Immature natural killer cell (primary cell): ENCODE results near the gene ATPAF1. TPM values are rescaled to one million over a fixed set of nuclear protein-coding genes. Genes with fewer than 3 reads are reported as not detected.
"Not testable (repeated sequence)": the region's sequence is repeated elsewhere in the genome, so short reads cannot be mapped to it uniquely, and the experiment has no call there.

ENCODE experiments used
- DNase-seq, 3 donors: peaks; one replicate each; pipeline ENCODE4 v3.0.0; 2022; ENCODE audit warnings: mixed read lengths in 1 of 3
- H3K27ac Mint-ChIP-seq, 6 donors: one replicate each; pipeline ENCODE4 v1.8.0; 2020; ENCODE audit warnings: mixed read lengths in 6 of 6, mild to moderate bottlenecking in 5 of 6, inconsistent platforms in 4 of 6, moderate library complexity in 3 of 6
- H3K27me3 Mint-ChIP-seq, 3 donors: one replicate each; pipeline ENCODE4 v1.8.0; 2020 to 2021; ENCODE audit warnings: low read depth in 3 of 3, mild to moderate bottlenecking in 3 of 3, mixed read lengths in 3 of 3, moderate library complexity in 3 of 3, inconsistent platforms in 1 of 3
- H3K36me3 Mint-ChIP-seq, 3 donors: one replicate each; pipeline ENCODE4 v1.8.0; 2020; ENCODE audit warnings: mixed read lengths in 3 of 3, inconsistent platforms in 2 of 3, mild to moderate bottlenecking in 2 of 3
- H3K4me1 Mint-ChIP-seq, 2 donors: one replicate each; pipeline ENCODE4 v1.8.0; 2020; ENCODE audit warnings: inconsistent platforms in 2 of 2, mild to moderate bottlenecking in 2 of 2, mixed read lengths in 2 of 2, moderate library complexity in 1 of 2
- H3K4me3 Mint-ChIP-seq, 5 donors: one replicate each; pipeline ENCODE4 v1.8.0; 2020; ENCODE audit warnings: mild to moderate bottlenecking in 5 of 5, mixed read lengths in 5 of 5, inconsistent platforms in 3 of 5, moderate library complexity in 3 of 5
- H3K9me3 Mint-ChIP-seq, 6 donors: one replicate each; pipeline ENCODE4 v1.8.0; 2020; ENCODE audit warnings: mild to moderate bottlenecking in 6 of 6, mixed read lengths in 6 of 6, inconsistent platforms in 4 of 6, moderate library complexity in 3 of 6
- polyA plus RNA-seq, 3 donors: library from polyadenylated mRNA; unstranded; fragments of 300-500 nt; fragmentation: Illumina TruSeq; gene quantifications; one replicate each; pipeline ENCODE4 v1.2.3, GENCODE V29; 2021

Gene ATPAF1
- polyA plus RNA-seq, 3 donors from 2014 or later = 50.6 to 139 (median 51.7) TPM

- Mint-ChIP-seq H3K9me3 (no peaks in the 10 kb centered on the region), H3K4me3 (no peak overlapping the region), H3K27ac (no peak overlapping the region), H3K27me3 (peaks cover 0 to 2% (median 0%) of the 10 kb centered on the region in 3 donors), H3K36me3 (peaks cover 0 to 14% (median 1%) of the 10 kb centered on the region in 3 donors), H3K4me1 (peaks cover 17 to 27% of the 10 kb centered on the region in 2 donors)
- no peak for DNase-seq
Measured at GRCh38 chr1:46672696-46673095, 4.5 kb upstream of the ATPAF1 start.

GRCh38 chr1:46671554-46671953 is 3.4 kb upstream of the ATPAF1 start, which contains the start of gene TEX38:
Gene TEX38 (plus strand): TSS chr1:46671854. CDS start chr1:46671935, 81 bp downstream.
- Mint-ChIP-seq H3K4me3 (no peak within 1 kb of the TSS), H3K9me3 (no peaks in the 10 kb centered on the region), H3K27ac (no peak within 1 kb of the TSS), H3K27me3 (peaks cover 0 to 2% (median 0%) of the 10 kb centered on the region in 3 donors), H3K4me1 (peaks cover 26 to 27% of the 10 kb centered on the region in 2 donors), H3K36me3 (peaks cover 0 to 7% (median 0%) of the 10 kb centered on the region in 3 donors)
- no peak for DNase-seq

GRCh38 chr1:46670134-46670533 is 2.0 kb upstream of the ATPAF1 start:
- DNase-seq = no peak
- Mint-ChIP-seq H3K27me3 (peaks cover 0 to 2% (median 0%) of the 10 kb centered on the region in 3 donors), H3K4me1 (peaks cover 17 to 19% of the 10 kb centered on the region in 2 donors), H3K27ac (no peak overlapping the region), H3K36me3 (no peaks in the 10 kb centered on the region), H3K9me3 (no peaks in the 10 kb centered on the region), H3K4me3 (no peak overlapping the region)

- Mint-ChIP-seq H3K4me3 (peak overlapping the region in 2 of 5 donors; percentile 30 to 83), H3K27ac (peak overlapping the region in 1 of 6 donors; percentile 37), H3K4me1 (peaks cover 17 to 18% of the 10 kb centered on the region in 2 donors), H3K9me3 (no peaks in the 10 kb centered on the region), H3K36me3 (peaks cover 10 to 19% (median 10%) of the 10 kb centered on the region in 3 donors), H3K27me3 (no peaks in the 10 kb centered on the region)
- DNase-seq = no peak
Measured at GRCh38 chr1:46665983-46666382, 2.2 kb downstream of the ATPAF1 start.

GRCh38 chr1:46662919-46663318 is 5.2 kb downstream of the ATPAF1 start:
- peaks cover 17 to 22% of the 10 kb centered on the region in 2 donors for H3K4me1 Mint-ChIP-seq
- DNase-seq, H3K27ac Mint-ChIP-seq, H3K4me3 Mint-ChIP-seq, H3K9me3 Mint-ChIP-seq, H3K27me3 Mint-ChIP-seq: not testable (repeated sequence)
- H3K36me3 Mint-ChIP-seq = peaks cover 10 to 20% (median 10%) of the 10 kb centered on the region in 3 donors

- peaks cover 19 to 39% (median 21%) of the 10 kb centered on the region in 3 donors for H3K36me3 Mint-ChIP-seq
- not testable (repeated sequence) for H3K27ac Mint-ChIP-seq, H3K9me3 Mint-ChIP-seq, DNase-seq, H3K4me3 Mint-ChIP-seq, H3K27me3 Mint-ChIP-seq, H3K4me1 Mint-ChIP-seq
Measured at GRCh38 chr1:46660116-46660515, 8.0 kb downstream of the ATPAF1 start.

GRCh38 chr1:46659307-46659870 is 8.8 kb downstream of the ATPAF1 start:
- Mint-ChIP-seq H3K4me3 (no peak overlapping the region), H3K27me3 (no peaks in the 10 kb centered on the region), H3K27ac (no peak overlapping the region), H3K36me3 (peaks cover 21 to 40% (median 25%) of the 10 kb centered on the region in 3 donors), H3K4me1 (peaks cover 0 to 4% of the 10 kb centered on the region in 2 donors), H3K9me3 (no peaks in the 10 kb centered on the region)
- DNase-seq = no peak

GRCh38 chr1:46657775-46658174 is 10.4 kb downstream of the ATPAF1 start:
- Mint-ChIP-seq H3K9me3 (no peaks in the 10 kb centered on the region), H3K36me3 (peaks cover 19 to 28% (median 26%) of the 10 kb centered on the region in 3 donors), H3K27me3 (no peaks in the 10 kb centered on the region), H3K4me1 (peaks cover 0 to 4% of the 10 kb centered on the region in 2 donors), H3K27ac (peak overlapping the region in 1 of 6 donors; percentile 12), H3K4me3 (no peak overlapping the region)
- DNase-seq = no peak

GRCh38 chr1:46656643-46657042 is 11.5 kb downstream of the ATPAF1 start:
- Mint-ChIP-seq H3K27ac (no peak overlapping the region), H3K9me3 (no peaks in the 10 kb centered on the region), H3K36me3 (peaks cover 28 to 36% (median 33%) of the 10 kb centered on the region in 3 donors), H3K4me3 (no peak overlapping the region), H3K27me3 (no peaks in the 10 kb centered on the region), H3K4me1 (peaks cover 0 to 4% of the 10 kb centered on the region in 2 donors)
- DNase-seq = no peak

- no peak overlapping the region for H3K27ac Mint-ChIP-seq
- peaks cover 0 to 4% of the 10 kb centered on the region in 2 donors for H3K4me1 Mint-ChIP-seq
- H3K27me3 Mint-ChIP-seq = no peaks in the 10 kb centered on the region
- peaks cover 28 to 36% (median 34%) of the 10 kb centered on the region in 3 donors for H3K36me3 Mint-ChIP-seq
- DNase-seq = no peak
- H3K4me3 Mint-ChIP-seq = no peak overlapping the region
- H3K9me3 Mint-ChIP-seq = no peaks in the 10 kb centered on the region
Measured at GRCh38 chr1:46655848-46656247, 12.3 kb downstream of the ATPAF1 start.

- not testable (repeated sequence) for DNase-seq, H3K27ac Mint-ChIP-seq, H3K4me1 Mint-ChIP-seq, H3K4me3 Mint-ChIP-seq, H3K27me3 Mint-ChIP-seq, H3K9me3 Mint-ChIP-seq
- peaks cover 40 to 45% (median 44%) of the 10 kb centered on the region in 3 donors for H3K36me3 Mint-ChIP-seq
Measured at GRCh38 chr1:46654698-46655097, 13.5 kb downstream of the ATPAF1 start.

- Mint-ChIP-seq H3K27me3 (no peaks in the 10 kb centered on the region), H3K4me1 (no peaks in the 10 kb centered on the region), H3K9me3 (no peaks in the 10 kb centered on the region), H3K36me3 (peaks cover 44 to 50% (median 46%) of the 10 kb centered on the region in 3 donors), H3K27ac (no peak overlapping the region), H3K4me3 (no peak overlapping the region)
- no peak for DNase-seq
Measured at GRCh38 chr1:46654012-46654411, 14.2 kb downstream of the ATPAF1 start.

- no peaks in the 10 kb centered on the region for H3K9me3 Mint-ChIP-seq
- H3K4me3 Mint-ChIP-seq = no peak overlapping the region
- H3K27me3 Mint-ChIP-seq = no peaks in the 10 kb centered on the region
- no peak for DNase-seq
- peaks cover 44 to 50% (median 46%) of the 10 kb centered on the region in 3 donors for H3K36me3 Mint-ChIP-seq
- no peaks in the 10 kb centered on the region for H3K4me1 Mint-ChIP-seq
- no peak overlapping the region for H3K27ac Mint-ChIP-seq
Measured at GRCh38 chr1:46653405-46653958, 14.7 kb downstream of the ATPAF1 start.

GRCh38 chr1:46652321-46653100 is 15.7 kb downstream of the ATPAF1 start:
- Mint-ChIP-seq H3K9me3 (no peaks in the 10 kb centered on the region), H3K27ac (no peak overlapping the region), H3K27me3 (no peaks in the 10 kb centered on the region), H3K36me3 (peaks cover 45 to 47% (median 47%) of the 10 kb centered on the region in 3 donors), H3K4me1 (no peaks in the 10 kb centered on the region), H3K4me3 (no peak overlapping the region)
- no peak for DNase-seq
